Mammary microvascular endothelial cell (primary cell): ENCODE data around the gene CD47. TPM values are rescaled to one million over a fixed set of nuclear protein-coding genes. Genes with fewer than 3 reads are reported as not detected.

ENCODE experiments used
- total RNA-seq: library from RNA; depleted of rRNA; stranded (reverse); fragments of >200 nt; gene quantifications from 2 replicates; pipeline ENCODE4 v1.2.3, GENCODE V29; 2015

The CD47 gene
- 73.4 and 77.1 TPM in 2 replicates for total RNA-seq

GRCh38 chr3:108090701-108091497, at the start of gene CD47:
CD47 (minus strand) TSS chr3:108091031; CDS start chr3:108090908, 123 bp downstream.

Other genes with a start within 250 kb of the CD47 start
- gene IFT57, start 131.4 kb upstream of the CD47 start, total RNA-seq, result 13.9 and 22.0 TPM in 2 replicates
- not detected in 2 replicates for gene HHLA2, start 205.5 kb upstream of the CD47 start, total RNA-seq